Embryonic facial prominence (tissue), 1 donor: ENCODE results near the gene FKBP6.
"Not testable (repeated sequence)": the region's sequence is repeated elsewhere in the genome, so short reads cannot be mapped to it uniquely, and the experiment has no call there.

Source experiments
- DNase-seq: peaks from one replicate; pipeline ENCODE4 v3.0.0-alpha.2; 2016; ENCODE audit errors: extremely low spot score

Gene FKBP6

DNA sequence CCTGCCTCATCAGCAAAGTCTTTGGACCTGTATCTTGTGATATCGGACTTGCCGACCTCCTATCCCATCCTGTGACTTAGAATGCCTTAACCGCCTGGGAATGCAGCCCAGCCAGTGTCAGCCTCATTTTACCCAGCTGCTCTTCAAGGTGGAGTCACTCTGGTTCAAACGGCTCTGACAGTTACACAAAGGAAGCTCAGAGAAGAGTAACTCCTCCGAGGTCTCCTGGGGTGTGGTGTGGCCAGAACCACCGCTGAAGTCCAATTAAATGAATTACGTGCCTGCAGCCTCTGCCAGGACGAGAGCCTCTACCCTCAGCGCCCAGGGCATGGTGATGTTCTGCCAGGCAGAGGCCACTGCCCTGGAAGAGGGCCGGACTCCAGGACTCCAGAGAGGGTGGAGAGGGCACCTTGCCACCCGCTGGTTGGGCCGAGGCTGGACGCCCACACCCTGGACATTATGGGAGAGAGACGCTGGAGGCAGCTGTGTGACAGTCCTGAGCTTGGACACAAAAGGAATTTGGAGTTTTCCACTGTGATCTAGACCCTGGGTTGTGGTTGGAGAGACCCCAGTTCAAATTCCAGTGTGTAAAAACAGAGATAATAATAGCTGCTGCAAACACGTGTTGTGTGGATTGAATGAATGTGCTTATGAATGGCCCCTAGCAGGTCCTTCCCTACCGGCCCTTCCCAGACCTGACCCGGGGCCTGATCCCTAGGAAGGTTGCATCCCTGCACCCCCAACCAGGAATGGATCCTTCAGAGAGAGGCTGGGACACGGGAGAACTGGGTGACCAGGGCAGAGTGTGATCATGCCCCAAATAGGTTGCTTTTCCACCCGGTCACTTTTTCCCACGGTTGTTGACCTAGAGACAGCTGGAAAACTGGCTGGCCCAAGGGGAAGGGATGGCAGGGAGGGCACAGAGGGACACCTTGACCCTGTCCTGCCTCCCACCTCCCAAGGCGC, 67.9 kb downstream of the FKBP6 start:
- DNase-seq, result no peak

DNA sequence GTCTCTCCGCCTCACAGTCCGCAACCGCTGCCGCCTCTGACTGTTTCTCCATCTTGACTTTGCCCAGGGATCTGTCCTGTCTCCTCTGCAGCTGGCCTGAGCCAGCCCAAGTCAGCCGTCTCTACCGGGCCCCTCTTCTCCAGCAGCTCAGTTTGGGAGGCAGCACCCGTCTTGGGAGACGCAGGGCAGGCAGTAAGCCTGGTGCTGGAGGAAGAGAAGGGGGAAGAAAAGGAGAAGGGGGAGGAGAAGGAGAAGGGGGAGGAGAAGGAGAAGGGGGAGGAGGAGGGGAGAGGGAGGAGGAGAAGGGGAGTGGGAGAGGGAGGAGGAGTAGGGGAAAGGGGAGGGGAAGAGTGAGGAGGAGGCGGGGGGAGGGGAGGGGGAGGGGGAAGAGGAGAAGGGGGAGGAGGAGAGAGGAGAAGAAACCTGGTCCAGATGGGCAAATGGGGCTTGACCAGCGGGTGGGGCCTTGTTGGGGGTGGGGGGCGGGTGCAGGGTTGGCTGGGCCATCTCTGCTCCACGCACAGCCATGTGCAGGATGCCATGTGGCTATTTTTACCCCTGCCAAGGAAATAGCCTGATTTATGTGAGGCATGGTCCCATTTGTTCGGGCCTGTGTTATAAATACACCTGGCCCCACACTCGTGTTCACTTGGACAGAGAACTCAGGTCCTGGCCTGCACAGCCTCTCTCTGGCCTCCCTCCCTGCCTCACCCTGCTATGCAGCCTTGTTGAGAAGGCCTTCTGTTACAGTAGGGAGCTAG, 69.7 kb downstream of the FKBP6 start:
- DNase-seq, result peak; percentile 73

DNA sequence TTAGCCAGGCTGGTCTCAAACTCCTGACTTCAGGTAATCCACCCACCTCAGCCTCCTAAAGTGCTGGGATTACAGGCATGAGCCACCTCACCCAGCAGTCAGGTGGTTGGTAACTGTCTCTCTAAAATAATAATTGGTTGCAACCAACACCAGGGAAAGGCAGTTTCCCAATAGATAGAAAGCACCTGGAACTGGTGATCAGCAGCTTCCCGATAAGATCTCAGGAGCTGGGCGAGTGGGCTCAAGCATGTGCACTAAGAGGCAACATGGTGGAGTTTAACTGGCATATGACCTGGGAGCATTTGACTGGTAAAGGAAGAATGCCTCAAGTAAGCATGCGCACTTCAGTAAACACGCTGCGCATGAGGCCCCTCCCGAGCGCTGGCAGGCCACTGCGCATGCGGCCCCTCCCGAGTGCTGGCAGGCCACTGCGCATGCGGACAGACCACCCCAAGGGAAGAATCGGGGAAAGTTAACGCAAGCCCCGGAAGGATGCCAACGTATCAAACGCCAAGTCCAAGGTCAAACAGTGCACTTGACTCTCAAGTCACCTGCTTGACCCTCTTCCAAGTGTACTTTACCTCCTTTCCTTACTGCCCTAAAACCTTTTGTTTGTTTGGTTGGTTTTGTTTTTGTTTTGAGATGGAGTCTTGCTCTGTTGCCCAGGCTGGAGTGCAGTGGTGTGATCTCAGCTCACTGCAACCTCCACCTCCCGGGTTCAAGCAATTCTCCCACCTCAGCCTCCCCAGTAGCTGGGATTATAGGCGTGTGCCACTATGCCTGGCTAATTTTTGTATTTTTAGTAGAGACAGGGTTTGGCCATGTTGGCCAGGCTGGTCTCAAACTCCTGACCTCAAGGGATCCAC, 71.5 kb downstream of the FKBP6 start:
- DNase-seq, result peak; percentile 28

DNA sequence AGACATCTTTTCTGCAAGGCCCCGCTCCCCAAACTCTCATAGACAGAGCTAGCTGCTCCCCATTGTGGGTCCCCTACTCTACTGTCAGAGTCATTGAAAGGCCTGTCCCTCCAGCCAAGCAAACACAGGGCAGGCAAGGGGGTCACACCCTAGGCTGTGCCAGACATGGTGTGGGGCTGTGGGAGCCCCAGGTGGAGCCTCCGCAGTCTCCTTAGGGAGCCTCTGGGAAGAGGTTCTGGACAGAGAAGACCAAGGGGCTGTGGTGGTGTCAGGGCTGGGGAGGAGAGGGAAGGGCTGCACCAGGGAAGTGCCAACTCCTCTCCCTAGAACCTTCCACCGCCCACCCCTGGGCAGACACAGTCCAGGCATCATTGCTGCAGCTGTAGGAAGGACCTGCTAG, 76.9 kb downstream of the FKBP6 start:
- DNase-seq, result not testable (repeated sequence)
